Mesendoderm (in vitro differentiated cells): Measurements from ENCODE around the gene RPL3.

ENCODE experiments used
- DNase-seq: peaks from one replicate; pipeline ENCODE4 v3.0.0; 2013
- H2AK5ac ChIP-seq: 2 replicates; pipeline ENCODE4 v1.6.1; 2013; ENCODE audit warnings: low read length, inconsistent platforms
- H2BK120ac ChIP-seq: 2 replicates; pipeline ENCODE4 v1.6.1; 2013; ENCODE audit warnings: low read depth, mild to moderate bottlenecking, low read length, moderate library complexity, mixed read lengths
- H2BK15ac ChIP-seq: replicated peaks from 2 replicates; pipeline ENCODE4 v1.6.1; 2013; ENCODE audit warnings: low read depth, mild to moderate bottlenecking, moderate library complexity
- H2BK5ac ChIP-seq: 2 replicates; pipeline ENCODE4 v1.6.1; 2013; ENCODE audit warnings: low read length, inconsistent platforms
- H3K18ac ChIP-seq: 2 replicates; pipeline ENCODE4 v1.6.1; 2013; ENCODE audit warnings: mild to moderate bottlenecking, low read length, mixed read lengths
- H3K23ac ChIP-seq: one replicate; pipeline ENCODE4 v1.6.1; 2013; ENCODE audit warnings: low read length
- H3K27ac ChIP-seq: 2 replicates; pipeline ENCODE4 v1.5.1; 2013; ENCODE audit warnings: low read depth, mild to moderate bottlenecking, inconsistent platforms, low read length, moderate library complexity
- H3K27me3 ChIP-seq: 2 replicates; pipeline ENCODE4 v1.6.1; 2013; ENCODE audit warnings: low read length, control low read depth, mild to moderate bottlenecking, inconsistent platforms; ENCODE audit not compliant: insufficient read depth, poor library complexity
- H3K36me3 ChIP-seq: 2 replicates; pipeline ENCODE4 v1.6.1; 2013; ENCODE audit warnings: low read length, inconsistent platforms; ENCODE audit not compliant: control insufficient read depth, insufficient read depth
- H3K4ac ChIP-seq: one replicate; pipeline ENCODE4 v1.6.1; 2013; ENCODE audit warnings: low read depth, mild to moderate bottlenecking, low read length, moderate library complexity
- H3K4me1 ChIP-seq: 2 replicates; pipeline ENCODE4 v1.6.1; 2013; ENCODE audit warnings: low read depth, low read length, inconsistent platforms; ENCODE audit not compliant: control insufficient read depth
- H3K4me2 ChIP-seq: 2 replicates; pipeline ENCODE4 v1.6.1; 2013; ENCODE audit warnings: low read length
- H3K4me3 ChIP-seq: 2 replicates; pipeline ENCODE4 v1.5.1; 2013; ENCODE audit warnings: mild to moderate bottlenecking, low read length
- H3K56ac ChIP-seq: one replicate; pipeline ENCODE4 v1.6.1; 2013; ENCODE audit warnings: low read length
- H3K79me1 ChIP-seq: 2 replicates; pipeline ENCODE4 v1.6.1; 2013; ENCODE audit warnings: low read length, inconsistent platforms
- H3K79me2 ChIP-seq: 2 replicates; pipeline ENCODE4 v1.6.1; 2013; ENCODE audit warnings: mild to moderate bottlenecking, low read length; ENCODE audit not compliant: control insufficient read depth, insufficient read depth
- H3K9ac ChIP-seq: 2 replicates; pipeline ENCODE4 v1.6.1; 2013; ENCODE audit warnings: low read length, inconsistent platforms
- H4K5ac ChIP-seq: one replicate; pipeline ENCODE4 v1.6.1; 2013; ENCODE audit warnings: low read length
- H4K8ac ChIP-seq: one replicate; pipeline ENCODE4 v1.6.1; 2013; ENCODE audit warnings: low read depth, mild to moderate bottlenecking, control low read depth, low read length, moderate library complexity
- WGBS: extraction: QIAGEN DNeasy Blood & Tissue Kit; methylation state at CpG from one replicate; pipeline ENCODE4 v1.1.7; 2013; ENCODE audit warnings: low lambda C conversion rate, missing lambda C conversion rate; ENCODE audit not compliant: insufficient coverage; ENCODE audit errors: extremely low coverage; 5-methylcytosine and 5-hydroxymethylcytosine counted together

Gene RPL3

GRCh38 chr22:39302431-39302960 lies 16.9 kb downstream of the RPL3 start:
- H2BK120ac ChIP-seq = no peak overlapping the region
- H3K4ac ChIP-seq = no peak overlapping the region
- no peak overlapping the region for H2BK5ac ChIP-seq
- H3K27ac ChIP-seq = no peak overlapping the region
- no peak overlapping the region for H3K4me2 ChIP-seq
- no peak overlapping the region for H3K4me3 ChIP-seq
- no peaks in the 10 kb centered on the region for H3K79me1 ChIP-seq
- no peak overlapping the region for H2BK15ac ChIP-seq
- no peaks in the 10 kb centered on the region for H3K79me2 ChIP-seq
- no CpG with 5 or more reads among the region's 2 CpGs for WGBS
- H3K56ac ChIP-seq = no peak overlapping the region
- no peak overlapping the region for H4K5ac ChIP-seq
- peaks cover 4% of the 10 kb centered on the region for H3K4me1 ChIP-seq
- no peak overlapping the region for H3K18ac ChIP-seq
- H3K23ac ChIP-seq = no peak overlapping the region
- no peaks in the 10 kb centered on the region for H3K36me3 ChIP-seq
- no peaks in the 10 kb centered on the region for H3K27me3 ChIP-seq
- H3K9ac ChIP-seq = no peak overlapping the region
- no peak overlapping the region for H2AK5ac ChIP-seq
- DNase-seq = no peak
- H4K8ac ChIP-seq = no peak overlapping the region

- Histone ChIP-seq H3K4me3 (no peak overlapping the region), H3K56ac (no peak overlapping the region), H3K27me3 (no peaks in the 10 kb centered on the region), H3K79me1 (no peaks in the 10 kb centered on the region), H2BK120ac (no peak overlapping the region), H3K4me1 (peaks cover 4% of the 10 kb centered on the region), H4K8ac (no peak overlapping the region), H3K18ac (no peak overlapping the region), H3K4me2 (no peak overlapping the region), H3K79me2 (no peaks in the 10 kb centered on the region), H3K27ac (no peak overlapping the region), H2AK5ac (no peak overlapping the region), H2BK15ac (no peak overlapping the region), H3K9ac (no peak overlapping the region), H2BK5ac (no peak overlapping the region), H3K36me3 (no peaks in the 10 kb centered on the region), H3K4ac (no peak overlapping the region), H3K23ac (no peak overlapping the region), H4K5ac (no peak overlapping the region)
- no CpG with 5 or more reads among the region's 7 CpGs for WGBS
- DNase-seq = no peak
These were observed 17.5 kb downstream of the RPL3 start for GRCh38 chr22:39301926-39302325.

GRCh38 chr22:39301108-39301507 lies 18.3 kb downstream of the RPL3 start:
- Histone ChIP-seq H3K56ac (no peak overlapping the region), H4K8ac (no peak overlapping the region), H2BK5ac (no peak overlapping the region), H3K4me1 (peaks cover 4% of the 10 kb centered on the region), H3K79me2 (no peaks in the 10 kb centered on the region), H3K4me3 (no peak overlapping the region), H4K5ac (no peak overlapping the region), H3K27ac (no peak overlapping the region), H2AK5ac (no peak overlapping the region), H2BK120ac (no peak overlapping the region), H3K23ac (no peak overlapping the region), H3K4me2 (no peak overlapping the region), H2BK15ac (no peak overlapping the region), H3K9ac (no peak overlapping the region), H3K79me1 (no peaks in the 10 kb centered on the region), H3K36me3 (no peaks in the 10 kb centered on the region), H3K27me3 (no peaks in the 10 kb centered on the region), H3K18ac (no peak overlapping the region), H3K4ac (no peak overlapping the region)
- no peak for DNase-seq
- WGBS = no CpG with 5 or more reads among the region's 9 CpGs

- H3K4me1 ChIP-seq = peaks cover 4% of the 10 kb centered on the region
- H2BK15ac ChIP-seq = no peak overlapping the region
- H2BK120ac ChIP-seq = no peak overlapping the region
- no peak overlapping the region for H2AK5ac ChIP-seq
- H3K4me3 ChIP-seq = no peak overlapping the region
- H4K5ac ChIP-seq = no peak overlapping the region
- H3K56ac ChIP-seq = peak overlapping the region; percentile 54
- no peaks in the 10 kb centered on the region for H3K27me3 ChIP-seq
- no peaks in the 10 kb centered on the region for H3K36me3 ChIP-seq
- no peak overlapping the region for H3K4me2 ChIP-seq
- no peak overlapping the region for H4K8ac ChIP-seq
- WGBS = no CpG with 5 or more reads among the region's 19 CpGs
- no peak overlapping the region for H3K4ac ChIP-seq
- H3K18ac ChIP-seq = no peak overlapping the region
- H3K79me2 ChIP-seq = no peaks in the 10 kb centered on the region
- H3K9ac ChIP-seq = no peak overlapping the region
- H2BK5ac ChIP-seq = no peak overlapping the region
- DNase-seq = peak; percentile 64
- no peaks in the 10 kb centered on the region for H3K79me1 ChIP-seq
- H3K27ac ChIP-seq = no peak overlapping the region
- H3K23ac ChIP-seq = no peak overlapping the region
These were observed 19.1 kb downstream of the RPL3 start for GRCh38 chr22:39300186-39300830.

- no peak overlapping the region for H2AK5ac ChIP-seq
- H3K36me3 ChIP-seq = no peaks in the 10 kb centered on the region
- H3K18ac ChIP-seq = no peak overlapping the region
- no peak overlapping the region for H3K4me3 ChIP-seq
- H3K23ac ChIP-seq = no peak overlapping the region
- H3K27ac ChIP-seq = no peak overlapping the region
- no peak overlapping the region for H2BK120ac ChIP-seq
- peak overlapping the region; percentile 54 for H3K56ac ChIP-seq
- H2BK15ac ChIP-seq = no peak overlapping the region
- WGBS = no CpG with 5 or more reads among the region's 6 CpGs
- no peak overlapping the region for H2BK5ac ChIP-seq
- H3K79me1 ChIP-seq = no peaks in the 10 kb centered on the region
- H3K27me3 ChIP-seq = no peaks in the 10 kb centered on the region
- no peak overlapping the region for H3K4ac ChIP-seq
- no peak overlapping the region for H4K8ac ChIP-seq
- H3K79me2 ChIP-seq = no peaks in the 10 kb centered on the region
- no peak overlapping the region for H3K4me2 ChIP-seq
- H4K5ac ChIP-seq = no peak overlapping the region
- no peak overlapping the region for H3K9ac ChIP-seq
- peak; percentile 77 for DNase-seq
- peaks cover 4% of the 10 kb centered on the region for H3K4me1 ChIP-seq
These were observed 19.6 kb downstream of the RPL3 start for GRCh38 chr22:39299829-39300178.
